DLD1 (cell line): ENCODE data around the gene TUBA3E.
"Not testable (repeated sequence)": the region's sequence is repeated elsewhere in the genome, so short reads cannot be mapped to it uniquely, and the experiment has no call there.

Source experiments
- in situ Hi-C: cut with HindIII; loops from 2 replicates; pipeline ENCODE4 v1.10.0; 2017; ENCODE audit warnings: low sequenced_read_pairs

Gene TUBA3E

DNA sequence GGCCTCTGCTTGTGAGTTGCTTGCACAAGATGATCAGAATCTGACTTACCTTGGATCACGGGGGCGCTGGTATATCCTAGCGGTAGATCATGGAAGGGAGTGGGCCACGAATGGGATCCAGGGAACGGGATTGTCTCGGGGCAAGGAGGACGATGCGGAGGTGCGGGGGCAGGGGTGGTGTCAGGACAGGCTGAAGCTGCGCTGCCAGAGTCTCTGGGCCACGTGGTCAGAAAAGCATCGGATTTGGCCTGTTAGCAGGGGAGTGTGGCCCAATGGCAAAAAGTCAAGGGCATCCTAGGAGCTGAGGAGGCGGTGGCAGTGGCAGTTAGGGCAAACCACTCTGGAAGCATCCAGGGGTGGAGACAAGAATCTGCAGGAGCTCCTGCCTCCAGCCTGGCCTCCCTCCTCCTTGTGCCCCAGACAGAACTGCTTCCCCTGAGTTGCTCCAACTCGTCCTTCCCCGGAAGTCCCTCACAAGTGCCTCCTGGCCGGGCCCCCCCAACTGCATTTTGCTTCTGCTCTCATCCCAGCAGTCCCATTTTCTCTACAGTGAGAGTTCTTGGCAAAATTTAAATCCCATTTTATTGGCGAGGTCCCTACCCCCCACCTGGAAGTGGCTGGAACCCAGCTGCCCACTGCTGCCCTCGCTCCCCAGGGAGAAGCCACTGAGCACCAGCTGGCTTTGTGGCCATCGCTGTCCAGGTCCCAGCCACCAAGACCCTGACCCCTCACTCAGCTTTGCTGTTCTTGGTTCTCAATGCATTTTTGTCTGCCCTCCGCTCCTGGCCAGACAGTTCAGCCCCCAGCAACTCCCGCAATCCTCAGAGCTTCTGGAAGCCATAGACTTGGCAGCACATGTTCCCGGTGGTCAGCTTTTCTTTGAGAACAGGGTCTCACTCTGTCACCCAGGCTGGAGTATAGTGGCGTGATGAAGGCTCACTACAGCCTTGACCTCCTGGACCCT, 47.8 kb downstream of the TUBA3E start:
- in situ Hi-C loops, result no loop called here

DNA sequence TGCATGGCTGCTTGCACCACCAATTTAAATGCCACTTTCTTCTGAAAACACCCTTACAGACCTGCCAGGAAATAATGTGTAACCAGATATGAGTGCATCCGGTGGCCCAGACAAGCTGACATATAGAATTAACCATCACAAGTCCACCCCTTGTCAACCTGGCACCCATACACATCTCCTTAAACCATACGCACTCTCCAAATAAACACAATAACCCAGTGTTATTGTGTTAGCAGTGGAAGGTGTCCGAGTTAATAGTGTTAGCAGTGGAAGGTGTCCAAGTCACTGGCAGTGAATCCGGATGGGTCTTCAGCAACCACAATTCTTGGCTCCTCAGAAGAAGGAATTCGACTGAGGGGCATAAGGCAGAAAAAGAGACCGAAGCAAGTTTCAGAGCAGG, 49.7 kb downstream of the TUBA3E start:
- in situ Hi-C loops, result not testable (repeated sequence)

DNA sequence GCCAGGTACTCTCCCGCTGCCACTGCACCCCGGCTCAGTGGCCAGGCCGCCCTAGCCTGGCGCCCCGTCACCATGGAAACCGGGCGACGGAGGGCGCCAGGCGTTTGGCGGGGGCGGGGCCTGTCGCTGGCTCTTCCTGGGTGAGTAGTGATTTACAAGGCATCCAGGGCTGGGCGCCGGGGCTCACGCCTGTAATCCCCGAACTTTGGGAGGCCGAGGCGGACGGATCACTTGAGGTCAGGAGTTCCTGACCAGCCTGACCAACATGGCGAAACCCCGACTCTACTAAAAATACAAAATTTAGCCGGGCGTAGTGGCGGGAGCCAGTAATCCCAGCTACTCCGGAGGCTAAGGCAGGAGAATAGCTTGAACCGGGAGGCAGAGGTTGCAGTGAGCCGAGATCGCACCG, 53.2 kb downstream of the TUBA3E start, which contains the start of gene CCDC74B:
CCDC74B (minus strand) TSS at position 107 of the 409 bp plus-strand sequence. CDS start 116 bp downstream, outside the sequence.
- in situ Hi-C loops, result not testable (repeated sequence)

DNA sequence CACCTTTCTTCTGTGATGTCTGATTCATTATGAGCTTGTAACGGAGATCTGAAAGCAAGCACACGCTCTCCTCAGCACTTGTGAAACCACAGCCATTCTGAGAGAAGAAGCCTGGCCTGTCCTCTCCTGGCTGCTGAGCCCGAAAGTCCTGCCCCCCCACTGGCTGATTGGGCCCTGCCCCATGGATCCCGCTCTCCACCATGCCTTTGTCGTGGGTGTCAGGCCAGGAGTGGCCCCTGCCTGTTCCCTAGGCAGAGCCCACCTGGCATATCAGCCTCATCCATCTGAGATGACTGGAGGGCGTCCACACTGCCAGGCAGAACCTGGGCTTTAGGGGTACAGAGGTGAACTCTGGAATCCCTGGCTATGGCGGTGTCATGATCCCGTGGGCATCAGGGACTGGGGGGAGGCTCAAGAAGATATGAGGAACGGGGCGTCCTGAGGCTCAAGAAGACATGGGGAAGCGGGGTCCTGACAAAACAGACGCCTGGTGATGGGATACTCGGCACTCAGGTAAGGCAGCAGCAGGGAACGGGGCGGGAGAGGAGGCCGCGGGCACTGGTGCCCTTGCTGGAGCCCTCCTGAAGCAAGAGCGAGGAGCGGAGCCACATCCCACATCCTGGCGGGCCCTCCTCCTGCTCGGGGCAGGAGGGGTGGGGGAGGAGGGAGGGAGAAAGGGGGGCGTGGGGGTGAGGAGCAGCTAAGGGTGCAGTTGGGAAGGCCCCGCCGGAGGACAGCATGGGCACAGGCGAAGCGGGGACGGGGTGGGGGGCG, 54.8 kb downstream of the TUBA3E start:
- in situ Hi-C loops, result not testable (repeated sequence)

DNA sequence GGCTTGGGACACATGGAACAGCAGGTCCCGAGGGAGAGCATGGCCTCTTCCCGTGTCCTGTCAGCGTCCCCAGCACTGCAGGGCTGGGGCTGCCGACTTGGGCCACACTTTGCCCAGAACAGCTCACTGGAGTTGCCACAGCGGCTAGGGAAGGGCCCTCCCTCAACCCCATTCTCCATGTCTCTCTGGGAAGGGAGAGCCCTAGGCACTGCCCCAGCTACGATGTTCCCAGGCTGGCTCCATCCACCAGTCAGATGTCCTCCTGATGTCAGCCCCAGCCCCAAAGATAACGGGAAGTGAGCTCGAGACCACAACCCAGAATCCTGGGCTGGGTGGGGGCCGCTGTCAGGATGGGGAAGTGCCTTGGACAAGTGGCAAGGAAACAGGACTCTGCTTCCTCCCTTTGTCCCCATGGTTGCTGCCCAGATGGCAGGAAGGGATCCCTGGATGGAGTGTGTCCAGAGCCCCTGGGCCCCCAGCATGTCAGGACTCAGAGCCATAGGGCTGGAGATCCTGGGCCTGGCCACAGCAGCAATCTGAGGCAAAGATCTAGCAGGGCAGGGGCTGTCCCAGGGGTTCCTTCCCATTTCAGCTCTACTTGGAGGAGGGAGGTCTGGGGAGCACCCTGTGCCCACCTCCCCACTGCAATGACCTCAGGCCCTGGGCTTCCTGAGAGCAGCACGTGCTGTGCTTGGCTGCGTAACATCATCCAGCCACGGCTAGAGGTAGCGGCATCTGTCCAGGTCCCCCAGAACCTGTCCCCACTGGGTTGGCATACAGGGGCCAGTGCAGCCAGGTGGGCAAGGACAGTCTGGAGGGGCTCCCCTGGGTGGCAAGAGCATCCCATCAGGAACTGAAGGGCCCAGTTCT, 55.6 kb downstream of the TUBA3E start:
- in situ Hi-C loops, result not testable (repeated sequence)
